HepG2 (cell line): ENCODE results near the gene CDC37L1. TPM values are rescaled to one million over a fixed set of nuclear protein-coding genes. Genes with fewer than 3 reads are reported as not detected.

Experiments
- ATAC-seq: fragments of 200-7000 bp; cut with Tn5 transposase; 3 replicates; pipeline ENCODE4 v1.9.1; 2020; ENCODE audit warnings: mild to moderate bottlenecking, moderate library complexity
- BruUV-seq: library from RNA; stranded (reverse); fragments of 400-500 nt; replicated peaks from 2 replicates; lab custom pipeline; 2021; lab: Mats Ljungman, UMichigan
- CTCF ChIA-PET: fragments of 300-600 bp; formaldehyde crosslinking; extraction: SDS; loops from one replicate; lab custom pipeline; 2021; ENCODE audit warnings: low total read pairs, inconsistent platforms, low intra/inter-chr PET ratio; lab: Yijun Ruan, JAX
- POLR2A ChIA-PET: fragments of 350-600 bp; sonication (Branson Sonifier 250); formaldehyde crosslinking; loops from one replicate; lab custom pipeline; 2020; ENCODE audit warnings: antibody characterized with exemption, inconsistent platforms; lab: Yijun Ruan, JAX
- DNase-seq: peaks from one replicate; pipeline ENCODE4 v3.0.0-alpha.2; 2015; ENCODE audit warnings: low spot score
- FAIRE-seq: peaks from 3 replicates; lab custom pipeline; 2011; peaks lifted over from hg19 to GRCh38; lab: Jason Lieb, UNC
- H2AFZ ChIP-seq: one replicate; pipeline ENCODE4 v1.6.1; 2011; ENCODE audit warnings: low read length, inconsistent platforms
- H3K27ac ChIP-seq: fragments of 300-600 bp; 3 replicates; pipeline ENCODE4 v1.8.0; 2011; ENCODE audit warnings: mixed run types, mild to moderate bottlenecking, mixed read lengths, low read length, inconsistent platforms; ENCODE audit not compliant: insufficient read depth; ENCODE audit errors: extremely low read length
- H3K27me3 ChIP-seq, 2 experiments: fragments of 200-600 bp in 1 of 2; 2 replicates in 1 of 2; 3 replicates in 1 of 2; pipeline versions ENCODE4 v1.6.0 to v1.8.0; 2011; ENCODE audit warnings: low read length in 2 of 2, mild to moderate bottlenecking in 2 of 2, moderate library complexity in 2 of 2, inconsistent platforms in 1 of 2; ENCODE audit not compliant: insufficient read depth in 2 of 2, control insufficient read depth in 1 of 2
- H3K36me3 ChIP-seq, 2 experiments: fragments of 200-600 bp in 1 of 2; replicated peaks in 1 of 2; 2 replicates in 1 of 2; 3 replicates in 1 of 2; pipeline versions ENCODE4 v1.5.1 to v1.8.0; 2011; ENCODE audit warnings: low read length in 2 of 2, inconsistent platforms in 1 of 2; ENCODE audit not compliant: insufficient read depth in 2 of 2, control insufficient read depth in 1 of 2
- H3K4me1 ChIP-seq: 2 replicates; pipeline ENCODE4 v1.5.1; 2012; ENCODE audit warnings: low read length, inconsistent platforms; ENCODE audit not compliant: insufficient read depth
- H3K4me2 ChIP-seq: 2 replicates; pipeline ENCODE4 v1.6.0; 2011; ENCODE audit warnings: low read depth, low read length, inconsistent platforms
- H3K4me3 ChIP-seq, 3 experiments: fragments of 200-600 bp in 1 of 3; sonication (generic), shearing (Covaris generic) in 1 of 3; replicated peaks in 1 of 3; 2 replicates each; pipeline ENCODE4 v1.5.1; 2011 to 2016; ENCODE audit warnings: low read length in 3 of 3, inconsistent platforms in 2 of 3, low read depth in 2 of 3, mild to moderate bottlenecking in 2 of 3, control low read depth in 1 of 3, mixed read lengths in 1 of 3; ENCODE audit not compliant: insufficient read depth in 1 of 3
- H3K79me2 ChIP-seq: one replicate; pipeline ENCODE4 v1.6.1; 2011; ENCODE audit warnings: low read length, inconsistent platforms; ENCODE audit not compliant: insufficient read depth
- H3K9ac ChIP-seq: 2 replicates; pipeline ENCODE4 v1.6.0; 2011; ENCODE audit warnings: mild to moderate bottlenecking, low read depth, low read length, inconsistent platforms; ENCODE audit not compliant: insufficient read depth
- H3K9me3 ChIP-seq: 2 replicates; pipeline ENCODE4 v1.5.1; 2012; ENCODE audit warnings: mild to moderate bottlenecking, low read length
- H4K20me1 ChIP-seq: 2 replicates; pipeline ENCODE4 v1.6.0; 2011; ENCODE audit warnings: inconsistent platforms, mild to moderate bottlenecking, low read length, moderate library complexity; ENCODE audit not compliant: insufficient read depth
- CCAR2 ChIP-seq: fragments of 200-400 bp; formaldehyde crosslinking; optimal IDR thresholded peaks from 2 replicates; pipeline ENCODE3; 2018; ENCODE audit warnings: low read depth, mild to moderate bottlenecking, low read length, moderate library complexity
- CEBPB ChIP-seq: IDR thresholded peaks from 2 replicates; pipeline ENCODE4 v1.6.1; 2011; ENCODE audit warnings: low read depth, low read length, improper control_type of control experiment, borderline replicate concordance
- CENPT ChIP-seq: sonication (generic); formaldehyde crosslinking; IDR thresholded peaks from 2 replicates; pipeline ENCODE4 v1.8.0; 2022; ENCODE audit warnings: low read depth, mild to moderate bottlenecking, moderate library complexity, missing genetic modification reagents
- HNRNPH1 ChIP-seq: fragments of 200-400 bp; formaldehyde crosslinking; optimal IDR thresholded peaks from 2 replicates; pipeline ENCODE3; 2017; ENCODE audit warnings: mild to moderate bottlenecking, low read depth, low read length
- HOXA9 ChIP-seq: sonication (generic); formaldehyde crosslinking; IDR thresholded peaks from 2 replicates; pipeline ENCODE4 v1.8.1; 2022; ENCODE audit warnings: missing genetic modification reagents, mild to moderate bottlenecking, moderate library complexity, borderline replicate concordance
- JUND ChIP-seq: sonication (generic); formaldehyde crosslinking; IDR thresholded peaks from 2 replicates; pipeline ENCODE4 v1.8.0; 2022; ENCODE audit warnings: mild to moderate bottlenecking, missing genetic modification reagents
- KDM6A ChIP-seq: IDR thresholded peaks from 2 replicates; pipeline ENCODE4 v1.6.1; 2016; ENCODE audit warnings: low read depth
- MBD4 ChIP-seq: IDR thresholded peaks from 2 replicates; pipeline ENCODE4 v1.6.1; 2012; ENCODE audit warnings: low read length, inconsistent platforms, borderline replicate concordance
- MED8 ChIP-seq: sonication (generic); formaldehyde crosslinking; IDR thresholded peaks from 2 replicates; pipeline ENCODE4 v1.8.1; 2023; ENCODE audit warnings: mild to moderate bottlenecking, missing genetic modification reagents; ENCODE audit not compliant: insufficient replicate concordance
- PITX1 ChIP-seq: sonication (generic); formaldehyde crosslinking; IDR thresholded peaks from 2 replicates; pipeline ENCODE4 v1.5.1; 2020; ENCODE audit warnings: mild to moderate bottlenecking, missing genetic modification reagents
- TEAD2 ChIP-seq: sonication (generic); formaldehyde crosslinking; IDR thresholded peaks from 2 replicates; pipeline ENCODE4 v1.9.0; 2021; ENCODE audit warnings: missing genetic modification reagents
- ZFX ChIP-seq: sonication (generic); formaldehyde crosslinking; IDR thresholded peaks from 2 replicates; pipeline ENCODE4 v1.4.0; 2020; ENCODE audit warnings: mild to moderate bottlenecking, low read depth, missing genetic modification reagents, moderate library complexity
- ZNF142 ChIP-seq: sonication (generic); formaldehyde crosslinking; IDR thresholded peaks from 2 replicates; pipeline ENCODE4 v1.4.0; 2020; ENCODE audit warnings: missing genetic modification reagents
- ZNF225 ChIP-seq: sonication (generic); formaldehyde crosslinking; IDR thresholded peaks from 2 replicates; pipeline ENCODE4 v1.4.0; 2020; ENCODE audit warnings: mild to moderate bottlenecking, missing genetic modification reagents
- WGBS: methylation state at CpG from one replicate; pipeline ENCODE4 v1.1.6; 2017; ENCODE audit warnings: low lambda C conversion rate; 5-methylcytosine and 5-hydroxymethylcytosine counted together
- in situ Hi-C: cut with HindIII; loops from 2 replicates; pipeline ENCODE4 v1.10.0; 2017; ENCODE audit warnings: low pct_unique_long_range_greater_than_20kb; ENCODE audit not compliant: extremely low pct_ligation_motif_present
- intact Hi-C: fragments of 100-400 bp; cut with micrococcal nuclease; formaldehyde crosslinking; loops from one replicate; pipeline ENCODE4 v1.10.0; 2022; ENCODE audit not compliant: unreplicated experiment
- polyA plus RNA-seq, 8 experiments: library from polyadenylated mRNA; depleted of rRNA in 3 of 8; stranded (reverse) in 7 of 8; unstranded in 1 of 8; fragments of >200 nt; fragmentation: Illumina TruSeq in 4 of 8; extraction: Trizol in 4 of 8; gene quantifications; 2 replicates each; pipeline versions ENCODE4 v1.2.1 to v1.2.3, GENCODE V29; 2011 to 2016; ENCODE audit warnings: low read depth in 4 of 8, missing spikeins in 1 of 8, mixed read lengths in 1 of 8; ENCODE audit not compliant: insufficient read depth in 1 of 8
- total RNA-seq, 5 experiments: library from RNA; depleted of rRNA; stranded (reverse); fragments of >200 nt; fragmentation: Illumina TruSeq; extraction: Trizol; gene quantifications; 2 replicates each; pipeline ENCODE4 v1.2.3, GENCODE V29; 2016; ENCODE audit warnings: low read depth in 1 of 5

Gene CDC37L1
- total and polyA plus RNA-seq, 2 of the 13 experiments (the other 11 are each of a cell fraction or from before 2014, with no cell fraction given) = 5.5 to 17.0 TPM

- in situ Hi-C loops (no loop called here), intact Hi-C loops (no loop called here)
- no peak overlapping the region for H3K4me2 ChIP-seq
- H3K36me3 ChIP-seq = no peaks in the 10 kb centered on the region
- ChIA-PET POLR2A (no interaction called here), CTCF (no interaction called here)
- ATAC-seq = no peak
- H3K4me3 ChIP-seq = no peak overlapping the region
- H3K4me1 ChIP-seq = peaks cover 18% of the 10 kb centered on the region
- BruUV-seq = no TSS peak
- H3K9me3 ChIP-seq = no peaks in the 10 kb centered on the region
- H3K27me3 ChIP-seq = no peaks in the 10 kb centered on the region
- H3K79me2 ChIP-seq = no peaks in the 10 kb centered on the region
- DNase-seq = no peak
- no peak for FAIRE-seq
- H3K27ac ChIP-seq = no peak overlapping the region
- H3K9ac ChIP-seq = no peak overlapping the region
- no peaks in the 10 kb centered on the region for H4K20me1 ChIP-seq
- no peak for TF ChIP-seq CEBPB
- 88% methylated on average over 2 of the region's 2 CpGs for WGBS
- H2AFZ ChIP-seq = no peak overlapping the region
Observed at GRCh38 chr9:4746278-4747030, 67.1 kb downstream of the CDC37L1 start.

- BruUV-seq = no TSS peak
- DNase-seq = no peak
- H3K9me3 ChIP-seq = no peaks in the 10 kb centered on the region
- no peaks in the 10 kb centered on the region for H4K20me1 ChIP-seq
- H3K4me2 ChIP-seq = no peak overlapping the region
- no peak for ATAC-seq
- no peak for FAIRE-seq
- H3K27ac ChIP-seq = no peak overlapping the region
- in situ Hi-C loops = no loop called here
- ChIA-PET POLR2A (no interaction called here), CTCF (no interaction called here)
- intact Hi-C loops = no loop called here
- H2AFZ ChIP-seq = no peak overlapping the region
- H3K9ac ChIP-seq = no peak overlapping the region
- 78% methylated on average over 5 of the region's 5 CpGs for WGBS
- H3K4me3 ChIP-seq = no peak overlapping the region
- no peaks in the 10 kb centered on the region for H3K27me3 ChIP-seq
- no peaks in the 10 kb centered on the region for H3K4me1 ChIP-seq
- H3K79me2 ChIP-seq = no peaks in the 10 kb centered on the region
- no peaks in the 10 kb centered on the region for H3K36me3 ChIP-seq
- no peak for TF ChIP-seq MED8 (CRISPR knock-in tag)
- no peak for TF ChIP-seq ZNF225 (CRISPR knock-in tag)
- TF ChIP-seq HOXA9 (CRISPR knock-in tag) = no peak
- TF ChIP-seq KDM6A (CRISPR knock-in tag) = no peak
- TF ChIP-seq TEAD2 = no peak
- no peak for TF ChIP-seq HNRNPH1
- no peak for TF ChIP-seq JUND (CRISPR knock-in tag)
- no peak for TF ChIP-seq PITX1
- TF ChIP-seq MBD4 = no peak
- no peak for TF ChIP-seq CENPT
- no peak for TF ChIP-seq CCAR2
- no peak for TF ChIP-seq ZNF142 (CRISPR knock-in tag)
- no peak for TF ChIP-seq ZFX (CRISPR knock-in tag)
Observed at GRCh38 chr9:4748612-4749011, 69.2 kb downstream of the CDC37L1 start.
